Endothelial cell of umbilical vein (primary cell): ENCODE data around the gene ICAM5. TPM values are rescaled to one million over a fixed set of nuclear protein-coding genes. Genes with fewer than 3 reads are reported as not detected.
A peak's percentile ranks its signal among the peaks of the same experiment; 100 is the strongest.

Experiments
- BruUV-seq: library from RNA; stranded (reverse); fragments of 400-500 nt; replicated peaks from 2 replicates; lab custom pipeline; 2021; lab: Mats Ljungman, UMichigan
- CTCF ChIA-PET: fragments of 300-600, 350-600 bp; sonication (Branson Sonifier 250); formaldehyde crosslinking; loops from one replicate; lab custom pipeline; 2021; ENCODE audit warnings: antibody characterized with exemption, inconsistent platforms; lab: Charles Lee
- POLR2A ChIA-PET: fragments of 300-600, 350-600 bp; sonication (Branson Sonifier 250); formaldehyde crosslinking; loops from one replicate; lab custom pipeline; 2021; ENCODE audit warnings: antibody characterized with exemption, inconsistent platforms; lab: Charles Lee
- DNase-seq: peaks from one replicate; pipeline ENCODE4 v3.0.0-alpha.2; 2011; ENCODE audit warnings: low read depth, low spot score
- FAIRE-seq: peaks from 2 replicates; lab custom pipeline; 2011; peaks lifted over from hg19 to GRCh38; lab: Jason Lieb, UNC
- H2AFZ ChIP-seq: 2 replicates; pipeline ENCODE4 v1.6.0; 2012; ENCODE audit warnings: low read depth, low read length, control low read depth, inconsistent platforms
- H3K27ac ChIP-seq: 2 replicates; pipeline ENCODE4 v1.5.1; 2011; ENCODE audit warnings: low read depth, mild to moderate bottlenecking, control low read depth, low read length, moderate library complexity; ENCODE audit not compliant: insufficient read depth
- H3K27me3 ChIP-seq, 2 experiments: 2 replicates each; pipeline versions ENCODE4 v1.6.0 to v1.6.1; 2011; ENCODE audit warnings: low read length in 2 of 2, mixed read lengths in 1 of 2; ENCODE audit not compliant: control insufficient read depth in 2 of 2, insufficient read depth in 2 of 2
- H3K36me3 ChIP-seq, 2 experiments: 2 replicates in 1 of 2; 3 replicates in 1 of 2; pipeline ENCODE4 v1.5.1; 2011; ENCODE audit warnings: low read length in 2 of 2, mild to moderate bottlenecking in 1 of 2, moderate library complexity in 1 of 2; ENCODE audit not compliant: control insufficient read depth in 2 of 2, insufficient read depth in 2 of 2; ENCODE audit errors: extremely low read depth in 1 of 2
- H3K4me1 ChIP-seq: 3 replicates; pipeline ENCODE4 v1.5.1; 2011; ENCODE audit warnings: mild to moderate bottlenecking, low read length; ENCODE audit not compliant: control insufficient read depth, insufficient read depth; ENCODE audit errors: extremely low read depth
- H3K4me2 ChIP-seq: 2 replicates; pipeline ENCODE4 v1.6.1; 2011; ENCODE audit warnings: low read length, control low read depth, mixed read lengths; ENCODE audit not compliant: insufficient read depth
- H3K4me3 ChIP-seq, 3 experiments: fragments of 200-600 bp in 1 of 3; sonication (generic), shearing (Covaris generic) in 1 of 3; replicated peaks in 1 of 3; 2 replicates each; pipeline ENCODE4 v1.5.1; 2011 to 2016; ENCODE audit warnings: control low read depth in 3 of 3, low read length in 3 of 3, mild to moderate bottlenecking in 2 of 3, inconsistent platforms in 1 of 3, low read depth in 1 of 3, moderate library complexity in 1 of 3; ENCODE audit not compliant: insufficient read depth in 1 of 3
- H3K79me2 ChIP-seq: 2 replicates; pipeline ENCODE4 v1.6.0; 2012; ENCODE audit warnings: low read length, inconsistent platforms; ENCODE audit not compliant: control insufficient read depth, insufficient read depth
- H3K9ac ChIP-seq: replicated peaks from 2 replicates; pipeline ENCODE3; 2011; ENCODE audit warnings: low read length, control low read depth; ENCODE audit not compliant: insufficient read depth; ENCODE audit errors: extremely low read depth
- H3K9me1 ChIP-seq: replicated peaks from 3 replicates; pipeline ENCODE4 v1.6.0; 2011; ENCODE audit warnings: mild to moderate bottlenecking, low read length; ENCODE audit not compliant: control insufficient read depth, insufficient read depth; ENCODE audit errors: extremely low read depth
- H3K9me3 ChIP-seq: replicated peaks from 2 replicates; pipeline ENCODE4 v1.5.1; 2012; ENCODE audit warnings: low read length, inconsistent platforms; ENCODE audit not compliant: control insufficient read depth, insufficient read depth
- H4K20me1 ChIP-seq: replicated peaks from 2 replicates; pipeline ENCODE3; 2011; ENCODE audit warnings: mild to moderate bottlenecking, low read length; ENCODE audit not compliant: control insufficient read depth, insufficient read depth; ENCODE audit errors: extremely low read depth
- EZH2 ChIP-seq: IDR thresholded peaks from 2 replicates; pipeline ENCODE4 v1.6.1; 2012; ENCODE audit warnings: borderline replicate concordance, low read depth, mild to moderate bottlenecking, moderate library complexity, low read length, inconsistent platforms; ENCODE audit not compliant: severe bottlenecking
- FOS ChIP-seq: IDR thresholded peaks from 2 replicates; pipeline ENCODE4 v1.6.1; 2011; ENCODE audit warnings: mild to moderate bottlenecking, low read length, moderate library complexity, borderline replicate concordance; ENCODE audit not compliant: insufficient read depth
- GATA2 ChIP-seq: IDR thresholded peaks from 2 replicates; pipeline ENCODE4 v1.7.0; 2011; ENCODE audit warnings: low read depth, mild to moderate bottlenecking, moderate library complexity, mixed read lengths, low read length; ENCODE audit not compliant: insufficient read length, insufficient read depth
- JUN ChIP-seq: IDR thresholded peaks from 2 replicates; pipeline ENCODE4 v1.6.1; 2011; ENCODE audit warnings: borderline replicate concordance, low read depth; ENCODE audit not compliant: insufficient read length, insufficient read depth
- MAX ChIP-seq: IDR thresholded peaks from 2 replicates; pipeline ENCODE4 v1.6.1; 2011; ENCODE audit not compliant: insufficient read depth, insufficient read length
- MYC ChIP-seq: IDR thresholded peaks from one replicate; pipeline ENCODE4 v1.6.1; 2011; ENCODE audit warnings: mild to moderate bottlenecking, low read depth, low read length
- POLR2A ChIP-seq: IDR thresholded peaks from 2 replicates; pipeline ENCODE4 v1.6.1; 2012; ENCODE audit warnings: low read depth, mild to moderate bottlenecking, control low read depth, low read length
- POLR2AphosphoS5 ChIP-seq: IDR thresholded peaks from 2 replicates; pipeline ENCODE4 v1.6.1; 2012; ENCODE audit warnings: low read depth, mild to moderate bottlenecking, control low read depth, low read length, moderate library complexity; ENCODE audit not compliant: insufficient read depth
- dilution Hi-C: fragments of 300-500 bp; cut with MboI; formaldehyde crosslinking; loops from one replicate; pipeline ENCODE4 v1.15.0; 2019; ENCODE audit warnings: low sequenced_read_pairs; ENCODE audit not compliant: extremely low pct_ligation_motif_present
- intact Hi-C: fragments of 100-400 bp; cut with micrococcal nuclease; formaldehyde crosslinking; loops from one replicate; pipeline ENCODE4 v1.10.0; 2022
- polyA plus RNA-seq, 4 experiments: library from polyadenylated mRNA; depleted of rRNA in 3 of 4; stranded (reverse) in 3 of 4; unstranded in 1 of 4; fragments of >200 nt; gene quantifications; 2 replicates each; pipeline versions ENCODE4 v1.2.1 to v1.2.3, GENCODE V29; 2011 to 2012; ENCODE audit warnings: missing spikeins in 1 of 4
- total RNA-seq: library from RNA; stranded (reverse); gene quantifications from 2 replicates; pipeline ENCODE4 v1.2.3, GENCODE V29; 2021

Gene ICAM5
- total and polyA plus RNA-seq, 2 donors (not counting 3 experiments of a cell fraction or from before 2014, with no cell fraction given) = 0.10 to 0.40 TPM

- H3K4me2 ChIP-seq = no peak overlapping the region
- H2AFZ ChIP-seq = no peak overlapping the region
- BruUV-seq = no TSS peak
- H3K79me2 ChIP-seq = no peaks in the 10 kb centered on the region
- CTCF ChIA-PET = interaction anchor here (0.8 to 9.0 kb wide), 5 partner anchors 8 to 137 kb away, joined by 3 to 411 read pairs (median 4); partner anchors contain the start of gene TYK2
- H3K9me3 ChIP-seq = no peaks in the 10 kb centered on the region
- FAIRE-seq (no peak), DNase-seq (no peak)
- no peak overlapping the region for H3K9ac ChIP-seq
- H3K27me3 ChIP-seq = no peaks in the 10 kb centered on the region
- H4K20me1 ChIP-seq = no peaks in the 10 kb centered on the region
- POLR2A ChIA-PET = interaction anchor here (0.7 kb wide), 1 partner anchor 74 kb away, joined by 4 read pairs; no protein-coding TSS in a partner anchor
- TF ChIP-seq FOS (no peak), MYC (no peak), JUN (no peak)
- H3K36me3 ChIP-seq = no peaks in the 10 kb centered on the region
- intact Hi-C loops = no loop called here
- no peak overlapping the region for H3K4me3 ChIP-seq
- dilution Hi-C loops = no loop called here
- no peak overlapping the region for H3K27ac ChIP-seq
- H3K9me1 ChIP-seq = no peaks in the 10 kb centered on the region
- H3K4me1 ChIP-seq = peaks cover 34% of the 10 kb centered on the region
Observed at GRCh38 chr19:10266706-10267105, 23.0 kb upstream of the ICAM5 start.

- no TSS peak for BruUV-seq
- Histone ChIP-seq H3K36me3 (no peaks in the 10 kb centered on the region), H3K4me2 (peak overlapping the region; percentile 15), H4K20me1 (no peaks in the 10 kb centered on the region), H3K9me1 (no peaks in the 10 kb centered on the region), H3K9me3 (no peaks in the 10 kb centered on the region), H3K79me2 (no peaks in the 10 kb centered on the region), H3K4me3 (no peak overlapping the region), H3K4me1 (peaks cover 36% of the 10 kb centered on the region), H3K27ac (peak overlapping the region; percentile 55), H3K9ac (peak overlapping the region; percentile 19), H3K27me3 (no peaks in the 10 kb centered on the region), H2AFZ (peak overlapping the region; percentile 67)
- TF ChIP-seq JUN (no peak), MYC (no peak), MAX (no peak), POLR2A (no peak), GATA2 (no peak), POLR2AphosphoS5 (peak; percentile 20), EZH2 (no peak), FOS (no peak)
- dilution Hi-C loops = no loop called here
- DNase-seq = peak; percentile 37
- ChIA-PET POLR2A (interaction anchor here (0.5 kb wide), 1 partner anchor 280 kb away, joined by 8 read pairs; no protein-coding TSS in a partner anchor), CTCF (interaction anchor here (0.6 to 9.0 kb wide), 4 partner anchors 10 to 216 kb away, joined by 4 to 411 read pairs (median 66); no protein-coding TSS in a partner anchor)
- intact Hi-C loops = loop anchor here (1.0 to 2.0 kb wide), 2 partner anchors 9 to 113 kb away; partner anchors contain the start of gene TYK2
- FAIRE-seq = peak; percentile 81
Observed at GRCh38 chr19:10268071-10268470, 21.7 kb upstream of the ICAM5 start.
